HUDEP-2 (cell line): ENCODE measurements around the gene KAT8.
A peak's percentile ranks its signal among the peaks of the same experiment; 100 is the strongest.
"Not testable (repeated sequence)": the region's sequence is repeated elsewhere in the genome, so short reads cannot be mapped to it uniquely, and the experiment has no call there.

ENCODE experiments used
- DNase-seq, 76 experiments: peaks; one replicate each; lab custom pipeline; 2025; ENCODE audit not compliant: unreplicated experiment in 76 of 76; lab: John Stamatoyannopoulos, UW

The KAT8 gene

DNA sequence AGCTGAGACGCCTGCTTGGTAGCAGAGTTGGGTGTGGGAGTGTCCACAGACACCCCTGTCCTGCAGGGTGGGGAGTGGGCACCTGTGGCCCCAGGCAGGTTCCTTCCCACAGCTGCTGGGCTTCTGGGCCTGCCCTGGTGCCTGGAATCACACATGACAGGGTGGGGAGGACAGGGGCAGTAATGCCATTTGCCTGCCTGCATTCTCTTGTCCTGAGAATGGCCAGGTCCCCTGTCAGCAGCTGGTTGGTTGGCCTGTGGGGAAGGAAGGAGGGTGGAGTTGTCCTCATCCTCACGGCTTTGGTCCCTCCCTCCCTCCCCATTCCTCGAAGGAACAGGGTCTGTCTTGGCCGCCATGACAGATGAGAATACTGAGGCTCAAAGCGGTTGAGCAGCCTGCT, 33.9 kb upstream of the KAT8 start:
- DNase-seq: no peak

DNA sequence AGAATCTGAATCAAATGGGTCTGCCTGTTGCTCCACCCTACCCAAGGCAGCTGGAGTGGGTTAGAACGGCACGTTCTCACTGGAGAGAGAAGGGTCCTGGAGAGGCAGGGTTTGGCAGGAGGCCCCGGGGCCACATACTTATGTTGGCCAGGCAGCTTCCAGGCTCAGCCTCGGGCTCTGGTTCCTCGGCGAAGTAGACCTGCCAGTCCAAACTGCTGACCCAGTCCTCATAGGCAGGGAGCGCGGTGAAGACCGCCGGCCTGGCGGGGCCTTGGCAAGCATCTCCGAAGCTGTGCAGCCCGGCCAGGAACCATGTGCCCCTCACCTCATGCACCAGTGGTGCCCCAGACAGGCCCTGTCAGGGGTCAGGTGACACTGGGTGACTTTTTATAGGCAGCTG, 33.5 kb upstream of the KAT8 start:
- no peak for DNase-seq

DNA sequence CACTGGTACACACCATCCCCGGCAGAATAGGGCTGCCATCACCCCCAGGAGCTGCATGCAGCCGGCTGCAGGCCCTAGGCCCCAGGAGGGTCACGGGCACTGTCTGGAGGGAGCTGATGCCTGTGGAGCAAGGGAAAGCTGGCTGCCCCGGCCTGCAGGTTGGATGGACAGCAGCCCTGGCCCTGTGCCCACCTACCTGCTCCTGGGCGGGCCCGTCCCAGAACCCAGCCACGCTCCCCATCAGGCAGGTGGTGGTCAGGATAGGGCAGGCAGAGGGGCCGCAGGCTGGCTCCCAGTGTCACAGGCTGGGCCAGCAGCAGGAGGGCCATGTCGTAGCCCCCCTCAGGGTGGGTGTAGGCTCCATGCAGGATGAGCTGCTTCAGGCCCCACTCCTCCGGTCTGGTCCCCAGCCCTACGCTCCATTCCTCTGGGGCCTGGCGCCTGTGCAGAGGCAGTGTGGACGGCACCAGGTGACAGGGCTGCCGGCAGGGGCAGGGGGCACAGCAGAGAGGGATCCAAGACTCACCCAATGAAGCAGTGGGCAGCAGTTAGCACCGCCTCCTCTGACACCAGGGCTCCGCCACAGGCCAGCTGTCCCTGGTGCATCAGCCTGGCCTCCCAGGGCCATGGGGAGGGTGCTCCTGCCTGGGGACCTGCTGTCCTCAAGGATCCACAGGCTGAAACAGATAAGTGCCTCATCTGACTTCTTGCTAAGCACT, 32.7 kb upstream of the KAT8 start:
- DNase-seq: no peak

GRCh38 chr16:31085411-31085810, 32.1 kb upstream of the KAT8 start:
- no peak for DNase-seq

DNA sequence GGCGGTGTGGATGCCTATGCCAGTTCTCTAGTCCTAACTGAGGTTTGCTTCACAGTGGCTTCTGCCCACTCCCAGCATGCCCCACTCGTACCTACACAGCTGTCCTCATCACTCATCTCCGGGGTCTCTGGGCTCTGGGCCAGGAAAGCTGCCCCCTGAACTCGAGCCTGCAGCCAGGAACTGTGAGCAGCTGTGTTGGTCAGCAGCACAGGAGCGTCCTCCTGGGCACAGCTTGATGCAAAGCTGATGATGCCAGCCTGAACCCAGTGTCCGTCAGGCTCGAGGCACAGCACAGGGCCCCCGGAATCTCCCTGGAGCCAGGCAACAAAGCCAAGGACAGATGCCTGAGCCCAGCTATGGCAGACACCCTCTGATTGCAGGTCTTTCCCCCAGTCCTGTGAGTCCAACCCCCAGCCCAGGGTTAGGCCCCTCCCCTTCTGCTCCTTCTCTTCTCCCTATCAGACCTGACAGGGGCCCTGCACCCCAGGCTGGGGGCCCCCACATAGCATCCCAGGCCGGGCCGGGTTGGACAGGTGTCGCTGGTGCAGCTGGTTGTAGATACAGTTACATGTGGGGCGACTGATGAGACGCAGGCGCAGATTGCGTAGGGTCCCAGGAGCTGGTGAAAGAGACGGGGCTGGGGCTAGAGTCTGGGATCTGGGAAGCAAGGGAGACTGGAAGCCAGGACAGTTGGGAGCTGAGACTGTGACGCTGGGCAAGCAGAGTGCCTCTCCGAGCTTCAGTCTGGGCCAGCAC, 31.4 kb upstream of the KAT8 start:
- DNase-seq: no peak

- DNase-seq: no peak
These were observed 30.9 kb upstream of the KAT8 start for GRCh38 chr16:31086629-31086906.

GRCh38 chr16:31087481-31087880, 30.0 kb upstream of the KAT8 start:
- no peak for DNase-seq

- no peak for DNase-seq
These were observed 29.5 kb upstream of the KAT8 start for GRCh38 chr16:31087971-31088370.

GRCh38 chr16:31088459-31089183, 28.8 kb upstream of the KAT8 start, which contains the start of gene PRSS53:
PRSS53 (minus strand) TSS chr16:31088943; CDS start chr16:31088809, 134 bp downstream.
- DNase-seq: no peak

- no peak for DNase-seq
These were observed 28.3 kb upstream of the KAT8 start for GRCh38 chr16:31089199-31089598.

DNA sequence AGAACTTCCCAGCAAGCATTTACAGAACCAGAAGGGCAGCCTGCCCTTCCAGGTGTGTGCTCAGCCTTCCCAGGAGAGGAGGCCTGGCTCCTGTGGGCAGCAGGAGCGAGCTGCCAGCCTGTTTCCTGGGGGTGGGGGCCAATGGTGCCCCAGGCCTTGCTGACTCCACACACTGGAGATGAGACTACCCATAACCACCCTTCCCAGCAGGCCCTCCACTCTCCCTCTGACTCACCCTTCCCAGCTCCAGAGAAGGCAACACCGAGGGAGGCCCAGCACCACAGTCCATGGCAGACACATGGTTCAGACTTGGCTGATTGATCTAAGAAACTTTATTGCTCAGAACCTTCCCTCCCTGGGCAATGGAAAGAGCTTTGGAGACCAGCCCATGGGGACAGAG, 26.9 kb upstream of the KAT8 start:
- DNase-seq: no peak

DNA sequence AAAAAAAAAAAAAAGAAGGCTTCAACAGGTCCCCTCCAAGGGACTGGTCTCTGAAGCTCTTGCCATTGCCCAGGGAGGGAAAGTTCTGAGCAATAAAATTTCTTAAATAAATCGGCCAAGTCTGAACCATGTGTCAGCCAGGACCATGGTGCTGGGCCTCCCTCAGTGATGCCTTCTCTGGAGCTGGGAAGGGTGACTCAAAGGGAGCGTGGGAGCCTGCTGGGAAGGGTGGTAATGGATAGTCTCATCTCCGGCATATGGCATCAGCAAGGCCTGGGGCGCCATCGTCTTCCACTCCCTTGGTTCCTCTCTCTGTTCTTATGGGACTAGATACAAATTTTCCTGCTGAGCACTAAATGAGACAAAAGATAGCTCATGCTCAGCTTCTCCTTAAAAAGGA, 25.1 kb upstream of the KAT8 start:
- DNase-seq: no peak

- DNase-seq: peak in 51 of 76 experiments; percentile 4 to 63 (median 36)
These were observed 24.2 kb upstream of the KAT8 start for GRCh38 chr16:31093132-31093703.

DNA sequence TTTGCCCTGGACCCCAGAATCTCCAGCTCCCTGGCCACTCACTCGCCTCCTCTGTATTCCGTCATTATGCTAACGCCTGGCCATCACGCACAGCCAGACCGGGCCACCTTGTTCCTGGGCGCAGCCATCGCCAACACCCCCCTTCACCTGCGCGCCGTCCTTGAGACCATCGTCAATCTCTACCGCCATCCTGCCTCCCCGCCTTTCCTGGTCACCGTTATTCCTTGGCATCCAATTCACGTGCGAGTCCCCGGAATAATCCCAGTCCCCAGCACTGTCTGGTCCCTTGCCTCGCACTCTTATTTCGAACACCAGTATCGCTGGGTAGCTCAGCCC, 23.4 kb upstream of the KAT8 start:
- no peak for DNase-seq

GRCh38 chr16:31094424-31095120, 22.9 kb upstream of the KAT8 start, which contains the start of gene VKORC1:
VKORC1 (minus strand) TSS chr16:31094797; CDS start chr16:31094729, 68 bp downstream.
- peak in 74 of 76 experiments; percentile 61 to 96 (median 91) for DNase-seq

DNA sequence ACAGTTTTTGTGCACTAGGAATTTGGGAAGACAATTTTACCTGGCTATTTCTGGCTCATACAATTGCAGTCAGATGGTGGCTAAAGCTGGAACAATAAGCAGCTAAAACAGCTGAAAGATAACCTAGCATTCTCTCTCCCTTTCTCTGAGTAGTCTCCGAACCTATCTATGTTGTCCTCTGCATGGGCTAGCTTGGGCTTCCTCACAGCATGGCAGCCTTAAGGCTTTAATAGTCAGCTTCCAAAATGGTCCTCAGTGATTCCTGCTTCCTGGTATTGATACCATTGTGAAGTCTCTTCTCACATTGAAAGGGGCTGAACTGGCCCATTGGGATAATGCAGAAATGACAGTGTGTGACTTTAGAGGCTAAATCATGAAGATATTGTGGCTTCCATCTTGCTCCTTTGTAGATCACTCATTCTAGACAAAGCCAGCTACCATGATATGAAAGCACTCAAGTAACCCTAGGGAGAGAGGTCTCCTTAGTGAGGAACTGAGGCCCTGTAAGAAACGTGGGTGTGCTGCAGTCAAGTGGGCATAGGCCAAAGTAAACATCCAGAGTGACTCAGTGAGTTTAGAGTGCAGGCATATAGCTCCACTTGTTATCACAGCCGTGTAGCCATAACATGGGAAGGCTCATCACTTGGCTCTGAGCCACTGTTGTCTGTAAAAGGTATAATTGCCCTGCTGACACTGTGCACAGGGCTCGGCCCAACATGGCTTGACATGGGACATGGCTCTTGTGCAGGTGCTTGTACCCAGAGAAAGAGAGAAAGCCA, 17.4 kb upstream of the KAT8 start:
- no peak for DNase-seq

DNA sequence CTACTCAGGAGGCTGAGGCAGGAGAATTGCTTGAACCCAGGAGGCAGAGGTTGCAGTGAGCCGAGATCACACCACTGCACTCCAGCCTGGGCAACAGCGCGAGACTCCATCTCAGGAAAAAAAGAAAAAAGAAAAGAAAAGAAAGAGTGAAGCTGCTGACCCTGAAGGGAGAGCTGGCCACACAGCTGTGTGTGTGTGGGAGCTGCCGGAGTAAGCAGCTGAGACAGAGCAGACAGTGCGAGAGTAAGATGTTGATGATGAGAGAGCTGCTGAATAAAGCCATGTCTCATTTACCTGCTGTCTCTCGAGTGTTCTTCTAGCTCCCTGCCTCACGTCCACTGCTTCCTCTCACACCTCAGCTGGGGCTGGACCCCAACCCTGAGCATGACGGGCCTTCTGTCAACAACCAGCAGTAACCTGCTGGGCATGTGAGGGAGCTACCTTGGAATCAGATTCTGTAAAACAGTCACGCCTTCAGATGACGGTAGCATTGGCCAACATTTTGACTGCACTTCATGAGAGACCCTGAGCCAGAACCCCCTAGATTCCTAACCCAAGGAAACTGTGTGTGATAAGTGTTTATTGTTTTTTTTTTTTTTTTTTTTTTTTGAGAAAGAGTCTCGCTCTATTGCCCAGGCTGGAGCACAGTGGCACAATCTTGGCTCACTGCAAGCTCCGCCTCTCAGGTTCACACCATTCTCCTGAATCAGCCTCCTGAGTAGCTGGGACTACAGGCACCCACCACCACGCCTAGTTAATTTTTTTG, 16.4 kb upstream of the KAT8 start:
- not testable (repeated sequence) for DNase-seq

- peak in 67 of 76 experiments; percentile 33 to 88 (median 74) for DNase-seq
These were observed 11.7 kb upstream of the KAT8 start for GRCh38 chr16:31105677-31106213.
